H1 (cell line): Measurements from ENCODE around the gene SEMA6A. TPM values are rescaled to one million over a fixed set of nuclear protein-coding genes. Genes with fewer than 3 reads are reported as not detected.

Experiments
- GABPA ChIP-seq: IDR thresholded peaks from 2 replicates; pipeline ENCODE4 v1.6.1; 2011; ENCODE audit warnings: mild to moderate bottlenecking, low read length, moderate library complexity, borderline replicate concordance; ENCODE audit not compliant: insufficient read depth
- polyA plus RNA-seq, 7 experiments: library from polyadenylated mRNA; depleted of rRNA in 3 of 7; stranded (reverse) in 5 of 7; unstranded in 2 of 7; fragments of >200 nt in 5 of 7; fragments of 200-250 nt in 2 of 7; gene quantifications; 1 replicate in 5 of 7; 2 replicates in 1 of 7; 4 replicates in 1 of 7; pipeline versions ENCODE4 v1.2.1 to v1.2.3, GENCODE V29; 2011 to 2013; ENCODE audit warnings: missing spikeins in 2 of 7, mixed read lengths in 2 of 7
- total RNA-seq: library from RNA; stranded (reverse); fragmentation: NEBNext Ultra II Directional; extraction: Animal tissue kit (Norgen Biotek cat#: 25700); gene quantifications from 2 replicates; pipeline ENCODE4 v1.2.1, GENCODE V29; 2021

The SEMA6A gene
- total and polyA plus RNA-seq, 2 of the 8 experiments (the other 6 are each of a cell fraction or from before 2014, with no cell fraction given): 78.3 to 277 TPM

- TF ChIP-seq GABPA: no peak
Observed at GRCh38 chr5:116542619-116543018, 32.0 kb downstream of the SEMA6A start (continued).
